ENCODE results near the gene SP140L. TPM values are rescaled to one million over a fixed set of nuclear protein-coding genes. Genes with fewer than 3 reads are reported as not detected.

The SP140L gene
- total RNA-seq, 1 experiment from 2014 or later, result 16.6 TPM

GRCh38 chr2:230443541-230443940 is 116.5 kb downstream of the SP140L start:
- intact Hi-C loops (cut with micrococcal nuclease; ENCODE audit: unreplicated experiment) (no loop called here), in situ Hi-C loops (cut with HindIII; ENCODE audit: low pct_unique_long_range_greater_than_20kb, low sequenced_read_pairs) (no loop called here)
- Histone ChIP-seq H3K9me3 (ENCODE audit: control insufficient read depth, insufficient read depth, low read depth, low read length) (no peaks in the 10 kb centered on the region), H3K4me3 (ENCODE audit: low read depth in 2 of 2, low read length in 2 of 2) (no peak overlapping the region), H3K4me1 (ENCODE audit: control insufficient read depth, insufficient read depth, low read length) (no peaks in the 10 kb centered on the region), H3K27me3 (ENCODE audit: control insufficient read depth, insufficient read depth, low read length) (no peaks in the 10 kb centered on the region), H3K36me3 (ENCODE audit: control insufficient read depth, insufficient read depth, low read length) (no peaks in the 10 kb centered on the region), H3K27ac (ENCODE audit: low read length) (no peak overlapping the region)
- TF ChIP-seq TCF7L2 (IDR thresholded peaks at IDR 0.05; ENCODE audit: low read depth, low read length) (no peak), SIN3A (IDR thresholded peaks at IDR 0.05; ENCODE audit: borderline replicate concordance, insufficient read depth, low read depth, low read length) (no peak), POLR2AphosphoS5 (IDR thresholded peaks at IDR 0.05; ENCODE audit: low read depth, low read length) (no peak), REST (IDR thresholded peaks at IDR 0.05; ENCODE audit: insufficient read depth in 1 of 2, low read depth in 2 of 2, low read length in 1 of 2) (no peak)
- TF ChIP-seq, protein P1, sequence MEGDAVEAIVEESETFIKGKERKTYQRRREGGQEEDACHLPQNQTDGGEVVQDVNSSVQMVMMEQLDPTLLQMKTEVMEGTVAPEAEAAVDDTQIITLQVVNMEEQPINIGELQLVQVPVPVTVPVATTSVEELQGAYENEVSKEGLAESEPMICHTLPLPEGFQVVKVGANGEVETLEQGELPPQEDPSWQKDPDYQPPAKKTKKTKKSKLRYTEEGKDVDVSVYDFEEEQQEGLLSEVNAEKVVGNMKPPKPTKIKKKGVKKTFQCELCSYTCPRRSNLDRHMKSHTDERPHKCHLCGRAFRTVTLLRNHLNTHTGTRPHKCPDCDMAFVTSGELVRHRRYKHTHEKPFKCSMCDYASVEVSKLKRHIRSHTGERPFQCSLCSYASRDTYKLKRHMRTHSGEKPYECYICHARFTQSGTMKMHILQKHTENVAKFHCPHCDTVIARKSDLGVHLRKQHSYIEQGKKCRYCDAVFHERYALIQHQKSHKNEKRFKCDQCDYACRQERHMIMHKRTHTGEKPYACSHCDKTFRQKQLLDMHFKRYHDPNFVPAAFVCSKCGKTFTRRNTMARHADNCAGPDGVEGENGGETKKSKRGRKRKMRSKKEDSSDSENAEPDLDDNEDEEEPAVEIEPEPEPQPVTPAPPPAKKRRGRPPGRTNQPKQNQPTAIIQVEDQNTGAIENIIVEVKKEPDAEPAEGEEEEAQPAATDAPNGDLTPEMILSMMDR (IDR thresholded peaks at IDR 0.05), result no peak
- ChIA-PET CTCF (no interaction called here), POLR2A (no interaction called here)
- no peak for ATAC-seq
- no TSS peak for BruUV-seq (replicated peaks)
- DNase-seq (ENCODE audit: low read depth, low spot score), result no peak

- TF ChIP-seq, protein P1 (IDR thresholded peaks at IDR 0.05), result no peak
- TF ChIP-seq SIN3A (IDR thresholded peaks at IDR 0.05; ENCODE audit: borderline replicate concordance, insufficient read depth, low read depth, low read length) (no peak), POLR2AphosphoS5 (IDR thresholded peaks at IDR 0.05; ENCODE audit: low read depth, low read length) (no peak), TCF7L2 (IDR thresholded peaks at IDR 0.05; ENCODE audit: low read depth, low read length) (no peak), REST (IDR thresholded peaks at IDR 0.05; ENCODE audit: insufficient read depth in 1 of 2, low read depth in 2 of 2, low read length in 1 of 2) (no peak)
- ChIA-PET POLR2A (no interaction called here), CTCF (no interaction called here)
- no peak overlapping the region for H3K27ac ChIP-seq (ENCODE audit: low read length)
- intact Hi-C loops (cut with micrococcal nuclease; ENCODE audit: unreplicated experiment) (no loop called here), in situ Hi-C loops (cut with HindIII; ENCODE audit: low pct_unique_long_range_greater_than_20kb, low sequenced_read_pairs) (no loop called here)
- BruUV-seq (replicated peaks), result no TSS peak
- H3K27me3 ChIP-seq (ENCODE audit: control insufficient read depth, insufficient read depth, low read length), result no peaks in the 10 kb centered on the region
- DNase-seq (ENCODE audit: low read depth, low spot score), result no peak
- no peaks in the 10 kb centered on the region for H3K4me1 ChIP-seq (ENCODE audit: control insufficient read depth, insufficient read depth, low read length)
- no peaks in the 10 kb centered on the region for H3K9me3 ChIP-seq (ENCODE audit: control insufficient read depth, insufficient read depth, low read depth, low read length)
- ATAC-seq, result no peak
- H3K36me3 ChIP-seq (ENCODE audit: control insufficient read depth, insufficient read depth, low read length), result no peaks in the 10 kb centered on the region
- no peak overlapping the region for H3K4me3 ChIP-seq (ENCODE audit: low read depth in 2 of 2, low read length in 2 of 2)
These were observed 117.8 kb downstream of the SP140L start for GRCh38 chr2:230444832-230445231.
